Stimulated activated CD4-positive, alpha-beta T cell treated with anti-CD3 and anti-CD28 coated beads, Interleukin-12 subunit alpha, Interleukin-12 subunit beta, amount 100 ng/mL, for 48 hours (primary cell): ENCODE data around the gene LTK.
"Not testable (repeated sequence)": the region's sequence is repeated elsewhere in the genome, so short reads cannot be mapped to it uniquely, and the experiment has no call there.

ENCODE experiments used
- DNase-seq, 3 donors: peaks; one replicate each; pipeline ENCODE4 v3.0.0-alpha.2; 2020; ENCODE audit warnings: low read depth in 2 of 3, low spot score in 1 of 3

LTK gene

GRCh38 chr15:41480396-41481140 is 33.1 kb downstream of the LTK start:
- no peak for DNase-seq

GRCh38 chr15:41476416-41477048 is 37.1 kb downstream of the LTK start:
- no peak for DNase-seq

- DNase-seq: no peak
Measured at GRCh38 chr15:41474941-41475340, 38.7 kb downstream of the LTK start.

GRCh38 chr15:41474436-41474835 is 39.2 kb downstream of the LTK start:
- no peak for DNase-seq

GRCh38 chr15:41473418-41473817 is 40.2 kb downstream of the LTK start:
- DNase-seq: no peak

- not testable (repeated sequence) for DNase-seq
Measured at GRCh38 chr15:41469644-41470043, 44.0 kb downstream of the LTK start.

- no peak for DNase-seq
Measured at GRCh38 chr15:41466711-41467110, 46.9 kb downstream of the LTK start.

- peak in 1 of 3 donors; percentile 59 for DNase-seq
Measured at GRCh38 chr15:41465822-41466421, 47.7 kb downstream of the LTK start.

GRCh38 chr15:41464889-41465580 is 48.6 kb downstream of the LTK start:
- DNase-seq: no peak

- no peak for DNase-seq
Measured at GRCh38 chr15:41462084-41462795, 51.4 kb downstream of the LTK start.
